Urinary bladder (tissue), 4 donors: ENCODE data around the gene SINHCAF. TPM values are rescaled to one million over a fixed set of nuclear protein-coding genes. Genes with fewer than 3 reads are reported as not detected.
"Not testable (repeated sequence)": the region's sequence is repeated elsewhere in the genome, so short reads cannot be mapped to it uniquely, and the experiment has no call there.

Experiments
- DNase-seq: peaks from one replicate; pipeline ENCODE4 v3.0.0-alpha.2; 2015; ENCODE audit errors: extremely low spot score
- H3K27ac ChIP-seq: one replicate; pipeline ENCODE4 v1.5.1; 2013; ENCODE audit warnings: low read depth, mild to moderate bottlenecking, moderate library complexity
- H3K36me3 ChIP-seq: one replicate; pipeline ENCODE4 v1.6.1; 2013; ENCODE audit warnings: mild to moderate bottlenecking, moderate library complexity; ENCODE audit not compliant: insufficient read depth
- H3K4me1 ChIP-seq: one replicate; pipeline ENCODE4 v1.6.1; 2013; ENCODE audit warnings: mild to moderate bottlenecking, moderate library complexity; ENCODE audit not compliant: insufficient read depth
- H3K4me3 ChIP-seq: one replicate; pipeline ENCODE4 v1.5.1; 2013; ENCODE audit warnings: low read depth, low read length
- WGBS: extraction: QIAGEN DNeasy Blood & Tissue Kit; methylation state at CpG from one replicate; pipeline ENCODE4 v1.1.7; 2013; 5-methylcytosine and 5-hydroxymethylcytosine counted together
- polyA plus RNA-seq: library from polyadenylated mRNA; stranded (reverse); fragments of 200-250 nt; gene quantifications from one replicate; pipeline ENCODE4 v1.2.3, GENCODE V29; 2013
- total RNA-seq: library from RNA; depleted of rRNA; stranded (reverse); fragments of >200 nt; gene quantifications from one replicate; pipeline ENCODE4 v1.2.3, GENCODE V29; 2014
- donor health status: healthy with polysubstance abuse.
- donor health status: healthy.

Gene SINHCAF
- total and polyA plus RNA-seq, 2 donors = 17.4 to 47.7 TPM

DNA sequence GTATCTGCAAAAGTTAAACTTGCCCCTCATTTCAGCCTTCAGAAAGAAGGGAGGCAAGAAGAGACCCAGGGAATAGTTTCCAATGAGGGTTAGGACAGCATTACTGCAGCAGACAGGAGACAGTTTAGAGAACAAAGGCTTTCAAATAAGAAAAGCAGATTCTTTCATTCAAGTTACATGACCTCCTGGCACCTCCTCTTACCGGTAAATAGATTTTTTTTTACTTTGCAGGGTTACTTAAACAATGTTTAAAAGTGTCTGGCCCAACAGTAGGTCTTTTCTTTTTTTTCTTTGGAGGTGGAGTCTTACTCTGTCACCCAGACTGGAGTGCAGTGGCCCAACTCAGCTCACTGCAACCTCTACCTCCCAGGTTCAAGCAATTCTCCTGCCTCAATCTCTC, 47.1 kb downstream of the SINHCAF start:
- 35% methylated on average over 1 of the region's 1 CpG for WGBS
- Histone ChIP-seq H3K27ac (no peak overlapping the region), H3K36me3 (peaks cover 3% of the 10 kb centered on the region), H3K4me3 (no peak overlapping the region), H3K4me1 (no peaks in the 10 kb centered on the region)
- no peak for DNase-seq

DNA sequence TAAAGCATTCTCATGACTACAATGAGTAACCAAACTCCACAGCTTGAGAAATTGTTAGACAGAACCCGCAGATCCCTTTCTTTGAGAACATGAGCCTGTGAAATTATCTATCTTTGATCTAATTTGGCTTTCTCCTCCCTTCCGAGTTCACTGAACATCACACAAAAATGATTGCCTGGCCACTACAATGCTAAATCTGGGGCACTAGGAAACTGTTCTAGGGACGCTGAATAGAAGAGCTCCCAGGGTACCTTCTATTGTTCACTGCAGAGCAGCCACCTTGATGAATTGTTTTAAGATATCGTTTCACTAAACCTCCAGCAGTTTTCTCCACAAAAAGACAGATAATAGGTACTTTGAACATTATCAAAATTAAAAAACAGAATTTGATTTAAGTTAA, 47.5 kb downstream of the SINHCAF start:
- no peak overlapping the region for H3K27ac ChIP-seq
- H3K4me1 ChIP-seq = no peaks in the 10 kb centered on the region

DNA sequence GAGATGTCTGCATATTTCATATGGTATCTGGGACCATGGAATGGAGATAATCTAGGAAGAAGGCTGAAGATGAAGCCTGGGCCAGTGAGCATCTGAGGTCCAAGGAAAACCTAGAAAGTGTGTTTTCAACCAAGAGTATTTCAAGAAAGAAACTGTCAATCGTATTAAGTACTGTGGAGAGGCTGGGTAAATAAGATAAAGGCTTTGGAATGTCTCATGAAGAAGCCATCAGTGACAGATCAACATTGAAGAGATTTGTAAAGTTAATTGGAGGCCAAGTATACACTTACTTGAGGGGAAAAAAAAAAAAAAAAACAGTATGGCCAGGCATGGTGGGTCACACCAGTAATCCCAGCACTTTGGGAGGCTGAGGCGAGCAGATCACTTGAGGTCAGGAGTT, 48.9 kb downstream of the SINHCAF start:
- Histone ChIP-seq H3K36me3 (no peaks in the 10 kb centered on the region), H3K4me3 (no peak overlapping the region), H3K4me1 (no peaks in the 10 kb centered on the region), H3K27ac (no peak overlapping the region)
- DNase-seq = no peak
- 92% methylated on average over 2 of the region's 2 CpGs for WGBS

More for the DNA sequence above, 47.5 kb downstream of the SINHCAF start:
- no peak for DNase-seq
- H3K36me3 ChIP-seq = peaks cover 3% of the 10 kb centered on the region
- no peak overlapping the region for H3K4me3 ChIP-seq
- 86% methylated on average over 4 of the region's 4 CpGs for WGBS

DNA sequence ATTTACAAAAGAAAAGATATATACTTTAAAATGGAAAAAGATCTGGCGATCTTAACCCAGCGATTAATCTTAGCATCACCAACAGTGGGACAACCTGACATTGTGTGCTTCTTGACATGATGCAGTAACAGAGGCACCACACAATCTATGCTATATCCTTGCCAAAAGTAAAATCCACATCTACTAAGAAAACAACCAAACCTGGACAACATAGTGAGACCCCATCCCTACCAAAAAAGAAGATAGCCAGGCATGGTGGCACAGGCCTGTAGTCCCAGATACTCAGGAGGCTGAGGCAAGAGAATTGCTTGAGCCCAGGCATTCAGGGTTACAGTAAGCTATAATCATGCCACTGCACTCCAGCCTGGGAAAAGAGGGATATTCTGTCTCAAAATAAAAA, 50.5 kb downstream of the SINHCAF start:
- no peaks in the 10 kb centered on the region for H3K4me1 ChIP-seq
- H3K27ac ChIP-seq = no peak overlapping the region
- no peaks in the 10 kb centered on the region for H3K36me3 ChIP-seq
- over 99% methylated on average over 2 of the region's 2 CpGs for WGBS
- DNase-seq = no peak
- no peak overlapping the region for H3K4me3 ChIP-seq

DNA sequence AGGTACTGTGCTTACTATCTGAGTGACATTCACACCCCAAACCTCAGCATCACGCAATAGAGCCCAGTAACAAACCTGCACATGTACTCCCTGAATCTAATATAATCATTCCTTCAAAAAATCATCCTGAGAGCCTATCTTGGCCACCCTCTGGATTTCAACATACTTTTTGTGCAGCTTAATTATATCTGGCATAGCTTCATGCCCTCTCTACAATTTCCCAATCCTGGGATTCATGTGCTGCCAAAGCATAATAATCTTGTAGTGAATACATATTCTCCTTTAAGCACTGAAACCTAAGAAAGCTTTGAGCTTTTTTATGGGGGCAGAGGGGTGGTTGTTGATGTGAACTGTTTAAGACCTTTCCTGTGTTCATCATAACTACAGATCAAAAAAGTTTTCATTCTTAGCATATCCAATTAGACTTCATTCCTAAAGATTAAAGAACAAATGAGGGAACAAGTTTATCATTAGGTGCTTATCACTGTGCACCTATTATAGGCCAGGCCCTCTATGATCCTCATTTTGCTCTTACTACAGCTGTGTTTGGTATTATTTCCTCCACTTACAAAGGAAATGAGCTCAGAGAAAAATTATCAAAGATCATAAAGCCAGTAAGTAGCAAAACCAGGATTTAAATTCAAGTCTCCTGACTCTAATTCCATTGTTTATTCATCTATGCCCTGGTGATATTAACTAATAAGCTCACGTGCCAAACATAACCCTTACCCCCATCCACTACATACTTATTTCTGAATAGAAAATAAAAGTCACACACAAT, 51.2 kb downstream of the SINHCAF start:
- DNase-seq = no peak
- Histone ChIP-seq H3K4me1 (peaks cover 1% of the 10 kb centered on the region), H3K27ac (no peak overlapping the region), H3K4me3 (no peak overlapping the region), H3K36me3 (no peaks in the 10 kb centered on the region)
- WGBS = 83% methylated on average over 2 of the region's 2 CpGs

DNA sequence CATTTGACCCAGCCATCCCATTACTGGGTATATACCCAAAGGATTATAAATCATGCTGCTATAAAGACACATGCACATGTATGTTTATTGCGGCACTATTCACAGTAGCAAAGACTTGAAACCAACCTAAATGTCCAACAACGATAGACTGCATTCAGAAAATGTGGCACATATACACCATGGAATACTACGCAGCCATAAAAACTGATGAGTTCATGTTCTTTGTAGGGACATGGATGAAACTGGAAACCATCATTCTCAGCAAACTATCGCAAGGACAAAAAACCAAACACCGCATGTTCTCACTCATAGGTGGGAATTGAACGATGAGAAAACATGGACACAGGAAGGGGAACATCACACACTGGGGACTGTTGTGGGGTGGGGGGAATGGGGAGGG, 52.2 kb downstream of the SINHCAF start:
- H3K27ac ChIP-seq, DNase-seq, H3K4me3 ChIP-seq, H3K4me1 ChIP-seq, H3K36me3 ChIP-seq: not testable (repeated sequence)
- WGBS = 97% methylated on average over 6 of the region's 6 CpGs

DNA sequence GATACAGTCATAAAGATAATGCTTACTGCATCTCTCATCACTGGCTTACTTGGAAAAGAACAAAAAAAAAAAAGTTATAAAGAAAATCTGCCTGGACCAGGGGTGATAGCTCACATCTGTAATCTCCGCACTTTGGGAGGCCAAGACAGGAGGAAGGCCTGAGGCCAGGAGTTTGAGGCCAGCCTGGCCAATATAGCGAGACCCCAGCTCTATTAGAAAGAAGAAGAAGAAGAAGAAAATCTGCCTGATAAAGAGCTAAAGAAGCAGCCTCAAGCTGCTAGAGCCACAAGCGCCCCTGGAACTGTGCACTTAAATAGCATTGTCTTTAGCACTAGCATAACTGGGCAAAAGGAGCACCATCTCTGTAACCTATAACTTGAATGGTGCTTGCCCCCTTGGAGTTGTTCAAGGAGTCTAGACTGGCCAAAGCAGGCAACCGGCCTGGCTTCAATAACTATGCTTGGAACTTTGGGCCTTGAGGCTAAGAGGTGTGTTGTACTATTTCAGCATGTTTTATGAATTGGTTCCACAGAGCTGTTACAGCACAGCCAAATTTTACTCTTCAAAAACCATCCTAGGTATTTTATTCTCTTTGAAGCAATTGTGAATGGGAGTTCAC, 53.2 kb downstream of the SINHCAF start:
- WGBS = 92% methylated on average over 4 of the region's 4 CpGs
- Histone ChIP-seq H3K36me3 (no peaks in the 10 kb centered on the region), H3K4me1 (peaks cover 1% of the 10 kb centered on the region), H3K27ac (no peak overlapping the region), H3K4me3 (no peak overlapping the region)
- DNase-seq = no peak

DNA sequence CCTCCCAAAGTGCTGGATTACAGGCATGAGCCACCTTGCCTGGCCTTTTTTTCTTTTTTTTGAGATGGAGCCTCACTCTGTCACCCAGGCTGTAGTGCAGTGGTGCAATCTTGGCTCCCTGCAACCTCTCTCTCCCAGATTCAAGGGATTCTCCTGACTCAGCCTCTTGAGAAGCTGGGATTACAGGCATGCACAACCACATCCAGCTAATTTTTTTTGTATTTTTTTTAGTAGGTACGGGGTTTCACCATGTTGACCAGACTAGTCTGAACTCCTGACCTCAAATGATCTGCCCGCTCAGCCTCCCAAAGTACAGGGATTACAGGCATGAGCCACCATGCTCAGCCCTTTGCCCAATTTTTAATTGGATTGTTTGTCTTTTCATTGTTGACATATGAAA, 58.0 kb downstream of the SINHCAF start:
- H3K4me1 ChIP-seq = peaks cover 1% of the 10 kb centered on the region
- no peaks in the 10 kb centered on the region for H3K36me3 ChIP-seq
- WGBS = 90% methylated on average over 2 of the region's 2 CpGs
- H3K4me3 ChIP-seq = no peak overlapping the region
- no peak overlapping the region for H3K27ac ChIP-seq
- no peak for DNase-seq

DNA sequence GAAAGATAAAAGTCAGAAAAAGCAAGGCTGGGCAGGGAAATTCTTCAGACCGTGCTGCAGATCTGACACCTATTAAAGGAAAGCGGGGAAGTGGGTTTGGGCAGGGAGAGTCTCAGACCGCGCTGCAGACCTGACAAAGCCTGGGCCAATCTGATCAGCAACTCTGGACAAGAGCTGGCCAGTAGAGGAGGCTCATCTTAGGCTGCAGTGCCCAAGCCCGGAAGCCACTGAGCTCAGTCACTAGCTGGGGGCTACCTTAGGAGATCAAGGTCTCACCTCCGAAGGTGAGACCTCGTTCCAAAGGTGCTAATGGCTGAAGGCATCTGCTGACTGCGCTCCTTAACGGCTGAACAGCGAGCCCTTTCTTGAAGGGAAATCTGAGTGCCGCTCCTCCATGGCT, 60.2 kb downstream of the SINHCAF start:
- DNase-seq = no peak
- Histone ChIP-seq H3K4me1 (peaks cover 1% of the 10 kb centered on the region), H3K36me3 (no peaks in the 10 kb centered on the region), H3K4me3 (no peak overlapping the region), H3K27ac (no peak overlapping the region)
- 61% methylated on average over 11 of the region's 11 CpGs for WGBS

DNA sequence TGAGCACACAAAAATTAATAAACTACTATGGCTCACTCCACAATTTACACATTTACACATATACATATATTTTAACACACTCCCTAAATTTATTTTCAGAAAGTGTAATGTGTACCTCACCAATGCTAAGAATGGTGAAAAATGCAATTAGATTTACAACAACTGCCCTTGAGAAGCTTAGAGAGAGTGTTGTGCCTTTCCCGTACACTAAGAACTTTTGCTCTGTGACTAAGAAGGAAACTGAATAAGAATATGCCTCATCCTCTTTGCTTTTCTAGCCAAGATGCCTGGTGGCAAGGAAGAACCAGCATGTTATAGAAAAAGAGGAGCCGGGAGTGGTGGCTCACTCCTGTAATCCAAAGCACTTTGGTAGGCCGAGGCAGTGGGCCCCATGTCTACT, 62.3 kb downstream of the SINHCAF start:
- DNase-seq = no peak
- H3K4me1 ChIP-seq = no peaks in the 10 kb centered on the region
- WGBS = 95% methylated on average over 3 of the region's 3 CpGs
- H3K4me3 ChIP-seq = no peak overlapping the region
- H3K27ac ChIP-seq = no peak overlapping the region
- no peaks in the 10 kb centered on the region for H3K36me3 ChIP-seq

DNA sequence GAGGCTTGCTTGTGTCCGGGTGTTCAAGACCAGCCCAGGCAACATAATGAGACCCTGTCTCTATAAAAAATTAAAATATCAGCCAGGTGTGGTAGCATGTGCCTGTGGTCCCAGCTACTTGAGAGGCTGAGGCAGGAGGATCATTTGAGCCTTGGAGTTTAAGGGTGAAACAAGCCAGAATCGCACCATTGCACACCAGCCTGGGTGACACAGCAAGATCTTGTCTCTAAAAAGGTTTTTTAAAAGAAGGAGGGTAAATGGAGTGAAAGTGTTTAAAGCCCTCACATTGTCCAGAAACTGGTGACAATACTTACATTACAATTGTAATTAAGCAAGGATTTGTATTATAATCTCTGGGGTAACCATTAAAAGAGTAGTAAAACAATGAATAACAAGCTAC, 64.2 kb downstream of the SINHCAF start:
- no peak for DNase-seq
- 94% methylated on average over 2 of the region's 2 CpGs for WGBS
- Histone ChIP-seq H3K27ac (no peak overlapping the region), H3K4me3 (no peak overlapping the region), H3K36me3 (no peaks in the 10 kb centered on the region), H3K4me1 (no peaks in the 10 kb centered on the region)

DNA sequence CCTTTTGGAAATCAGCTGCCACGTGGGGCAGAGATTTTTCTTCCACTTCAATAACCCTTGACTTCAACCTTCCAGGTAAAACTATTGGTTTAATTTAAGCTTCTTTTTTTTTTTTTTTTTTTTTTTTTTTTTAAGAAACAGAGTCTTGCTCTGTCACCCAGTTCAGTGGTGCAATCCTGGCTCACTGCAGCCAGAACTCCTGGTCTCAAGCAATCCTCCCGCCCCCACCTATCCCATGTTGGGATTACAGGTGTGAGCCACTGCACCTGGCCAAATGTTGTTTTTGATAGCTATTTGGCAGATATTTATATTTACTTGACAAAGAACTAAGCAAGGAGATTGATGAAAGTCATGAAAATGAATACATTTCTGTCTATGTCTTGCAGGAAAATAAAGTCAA, 65.1 kb downstream of the SINHCAF start:
- H3K4me1 ChIP-seq = no peaks in the 10 kb centered on the region
- H3K27ac ChIP-seq = no peak overlapping the region
- 85% methylated on average over 2 of the region's 2 CpGs for WGBS
- no peak overlapping the region for H3K4me3 ChIP-seq
- no peaks in the 10 kb centered on the region for H3K36me3 ChIP-seq
- no peak for DNase-seq

DNA sequence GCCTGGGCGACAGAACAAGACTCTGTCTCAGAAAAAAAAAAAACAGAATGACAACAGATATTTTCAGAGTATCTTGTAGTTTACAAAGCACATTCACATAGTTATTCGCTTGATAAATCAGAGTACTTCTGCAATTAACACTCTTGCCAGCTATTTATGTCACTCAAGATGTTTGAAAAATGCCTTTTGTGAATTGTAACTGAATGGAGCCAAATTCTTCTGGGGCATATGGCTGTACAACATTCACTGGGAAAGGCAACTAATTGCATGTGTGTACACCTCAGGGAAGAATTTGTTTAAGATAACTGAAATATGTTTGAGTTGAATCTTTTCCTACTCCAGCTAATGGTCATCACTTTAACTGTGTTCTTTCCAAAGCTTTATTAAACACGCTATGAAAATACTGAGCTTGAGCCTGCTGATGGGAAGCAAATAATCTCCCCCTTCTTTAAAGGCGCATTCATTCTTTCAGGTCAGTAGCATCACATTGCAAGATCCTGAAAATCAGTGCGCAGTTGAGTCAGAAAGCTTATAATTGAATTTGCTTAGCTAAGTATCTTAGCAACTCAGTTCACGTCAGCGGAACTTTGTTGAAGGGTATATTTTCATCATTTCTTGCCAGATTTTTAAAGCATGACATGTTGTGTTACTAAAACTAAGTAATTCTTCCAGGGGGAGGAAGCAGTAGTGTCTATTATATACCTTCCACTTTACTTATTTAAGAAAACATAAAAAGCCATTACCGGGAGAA, 66.6 kb downstream of the SINHCAF start:
- 84% methylated on average over 8 of the region's 8 CpGs for WGBS
- no peaks in the 10 kb centered on the region for H3K36me3 ChIP-seq

DNA sequence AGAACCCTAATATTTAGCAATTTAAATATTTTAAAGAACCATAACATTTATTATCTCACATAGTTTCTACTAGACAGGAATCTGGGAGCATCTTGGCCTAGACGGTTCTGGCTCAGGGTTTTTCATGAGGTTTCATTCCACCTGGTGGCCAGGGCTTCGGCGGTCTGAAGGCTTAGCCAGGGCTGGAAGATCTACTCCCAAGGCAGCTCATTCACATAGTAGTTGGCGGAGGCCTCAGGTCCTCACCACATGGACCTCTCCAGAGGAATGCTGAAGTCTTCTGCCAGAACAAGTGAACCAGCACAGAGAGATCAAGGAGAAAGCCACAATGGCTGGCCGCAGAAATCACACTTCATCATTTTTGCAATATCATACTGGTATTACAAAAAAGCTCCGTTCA, 68.2 kb downstream of the SINHCAF start:
- no peak overlapping the region for H3K27ac ChIP-seq
- WGBS = 77% methylated on average over 6 of the region's 6 CpGs
- H3K4me3 ChIP-seq = no peak overlapping the region
- DNase-seq = no peak
- no peaks in the 10 kb centered on the region for H3K36me3 ChIP-seq
- no peaks in the 10 kb centered on the region for H3K4me1 ChIP-seq

More for the DNA sequence above, 66.6 kb downstream of the SINHCAF start:
- Histone ChIP-seq H3K4me1 (no peaks in the 10 kb centered on the region), H3K27ac (no peak overlapping the region), H3K4me3 (no peak overlapping the region)
- DNase-seq = no peak
